HG03135 (cell line): ENCODE measurements around the gene LMBRD2.

ENCODE experiments used
- ATAC-seq: cut with Tn5 transposase; IDR thresholded peaks from one replicate; pipeline ENCODE4 v1.9.1; 2021; ENCODE audit warnings: mild to moderate bottlenecking, moderate library complexity; ENCODE audit not compliant: unreplicated experiment

Gene LMBRD2

DNA sequence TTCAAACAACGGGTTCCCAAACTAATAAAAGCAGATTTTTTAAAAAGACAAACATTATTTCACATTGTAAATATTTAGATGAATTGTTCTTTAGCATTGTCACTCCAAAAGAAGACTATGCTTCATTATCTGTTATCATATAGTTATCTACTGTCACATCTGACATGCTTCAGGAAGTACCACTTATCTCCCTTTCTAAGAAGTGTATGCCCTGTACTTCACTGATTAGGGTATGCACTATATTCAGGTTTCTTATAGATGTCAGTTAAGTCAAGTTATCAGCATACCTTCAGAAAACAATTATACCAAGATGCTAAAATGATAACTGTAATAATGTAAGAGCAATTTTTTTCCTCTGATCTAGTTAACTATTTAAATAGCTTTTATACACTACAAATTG lies 40.4 kb downstream of the LMBRD2 start:
- no peak for ATAC-seq

DNA sequence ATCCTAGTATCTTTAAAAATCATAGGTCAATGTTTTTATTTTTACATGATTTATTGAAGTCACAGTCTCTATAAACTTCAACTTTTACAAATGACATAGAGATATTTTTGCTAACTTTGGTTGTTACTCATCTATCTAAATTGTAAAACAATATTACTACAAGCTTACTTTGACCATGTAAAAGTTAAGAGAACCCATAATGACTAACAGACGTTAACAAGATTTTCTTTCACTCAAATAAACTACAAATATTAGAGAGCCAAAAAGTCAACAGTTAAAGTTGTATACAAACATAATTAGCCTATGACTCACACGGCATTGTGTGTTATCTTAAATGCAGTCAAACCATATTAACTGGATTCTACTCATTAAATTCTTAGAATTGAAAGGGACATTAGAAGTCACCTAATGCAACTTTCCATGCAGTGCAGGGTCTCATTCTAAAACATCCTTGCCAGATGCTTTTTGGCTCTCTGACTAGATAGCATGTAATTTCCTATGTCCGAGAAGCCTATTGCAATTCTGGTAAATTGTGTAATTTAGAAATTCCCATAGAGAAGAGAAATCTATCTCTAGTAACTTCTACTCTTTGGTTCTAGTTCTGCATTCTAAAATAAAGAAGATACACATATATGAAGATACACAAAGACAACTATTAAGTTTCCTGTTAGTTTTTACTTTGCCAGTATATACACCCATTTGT lies 42.8 kb downstream of the LMBRD2 start:
- ATAC-seq, result no peak

DNA sequence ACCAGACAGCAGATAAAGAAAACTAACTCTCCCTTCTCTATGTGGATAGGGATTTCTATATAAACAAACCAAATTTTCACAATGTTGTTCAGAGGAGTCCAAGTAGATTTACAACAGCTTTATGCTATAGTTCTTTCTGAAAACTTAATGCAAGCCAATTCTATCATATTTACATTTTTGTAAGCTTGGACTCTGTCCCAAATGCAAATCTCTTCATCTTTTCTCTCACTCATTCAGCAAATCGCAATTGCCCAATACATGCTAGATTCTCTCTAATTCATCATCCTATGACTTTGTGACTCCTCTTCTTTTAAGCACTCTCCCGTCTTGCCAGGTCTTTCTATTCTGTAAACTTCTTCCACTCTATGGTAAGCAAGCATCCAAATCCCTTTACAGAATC lies 45.9 kb downstream of the LMBRD2 start:
- no peak for ATAC-seq

GRCh38 chr5:36099748-36100147 lies 51.9 kb downstream of the LMBRD2 start:
- no peak for ATAC-seq

DNA sequence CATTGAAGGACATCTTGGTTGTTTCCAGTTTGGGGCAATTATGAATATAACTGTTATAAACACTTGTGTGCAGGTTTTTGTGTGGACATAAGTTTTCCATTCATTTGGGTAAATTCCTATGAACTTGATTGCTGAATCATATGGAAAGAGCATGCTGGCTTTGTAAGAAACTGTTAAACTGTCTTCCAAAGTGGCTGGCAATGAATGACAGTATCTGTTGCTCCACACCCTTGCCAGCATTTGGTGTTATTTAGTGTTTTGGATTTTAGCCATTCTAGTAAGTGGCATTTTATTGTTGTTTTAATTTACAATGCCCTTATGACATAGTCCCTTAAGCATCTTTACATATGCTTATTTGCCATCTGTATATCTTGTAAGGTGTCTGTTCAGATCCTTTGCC lies 55.2 kb downstream of the LMBRD2 start:
- ATAC-seq, result no peak

DNA sequence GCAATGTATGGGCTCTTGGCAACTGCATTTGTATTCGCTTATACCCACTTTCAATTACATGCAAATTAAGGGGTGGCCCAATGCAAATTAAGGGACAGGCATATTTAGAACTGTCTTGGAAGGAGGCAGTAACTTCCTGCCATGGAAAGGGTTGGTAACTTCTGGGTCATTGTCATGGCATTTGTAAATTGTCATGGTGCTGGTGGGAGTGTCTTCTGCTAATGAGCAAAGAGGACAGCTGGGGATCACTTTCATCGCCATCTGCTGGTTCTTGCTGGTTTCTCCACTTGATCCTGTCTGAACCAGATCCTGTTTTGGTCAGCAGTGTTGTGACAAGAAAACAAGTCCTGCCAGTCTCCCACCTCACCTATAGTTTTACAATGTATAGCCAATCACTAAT lies 61.7 kb downstream of the LMBRD2 start:
- peak; percentile 86 for ATAC-seq

DNA sequence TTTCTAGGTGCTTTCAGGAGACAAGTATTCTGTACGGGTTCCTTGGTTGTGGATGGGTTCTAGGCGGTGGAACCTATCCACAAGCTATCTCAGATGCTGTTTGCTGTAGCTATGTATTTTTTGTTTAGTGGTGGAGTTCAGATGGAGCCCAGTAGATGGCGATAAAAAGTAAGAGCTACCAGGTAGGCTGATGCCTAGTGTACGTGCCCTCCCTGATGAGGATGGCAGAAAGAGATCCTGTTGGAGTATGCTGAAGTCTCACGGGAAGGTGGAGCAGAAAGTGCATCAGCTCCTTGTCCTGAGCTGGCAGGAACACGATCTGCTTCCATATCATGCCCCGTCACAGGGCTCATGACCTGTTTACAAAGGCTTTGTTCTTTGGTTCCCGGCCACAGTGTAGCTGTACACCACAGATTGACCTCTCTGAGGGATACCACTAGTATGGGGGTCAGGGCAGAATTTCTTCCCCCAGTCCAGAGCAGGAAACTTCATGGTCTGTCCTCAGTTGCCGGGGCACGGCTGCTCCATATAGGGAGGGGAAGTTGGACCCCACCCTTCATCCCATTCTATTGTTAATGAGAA lies 72.4 kb downstream of the LMBRD2 start:
- peak; percentile 92 for ATAC-seq

- ATAC-seq, result no peak
These were observed 73.3 kb downstream of the LMBRD2 start for GRCh38 chr5:36078430-36078829.

DNA sequence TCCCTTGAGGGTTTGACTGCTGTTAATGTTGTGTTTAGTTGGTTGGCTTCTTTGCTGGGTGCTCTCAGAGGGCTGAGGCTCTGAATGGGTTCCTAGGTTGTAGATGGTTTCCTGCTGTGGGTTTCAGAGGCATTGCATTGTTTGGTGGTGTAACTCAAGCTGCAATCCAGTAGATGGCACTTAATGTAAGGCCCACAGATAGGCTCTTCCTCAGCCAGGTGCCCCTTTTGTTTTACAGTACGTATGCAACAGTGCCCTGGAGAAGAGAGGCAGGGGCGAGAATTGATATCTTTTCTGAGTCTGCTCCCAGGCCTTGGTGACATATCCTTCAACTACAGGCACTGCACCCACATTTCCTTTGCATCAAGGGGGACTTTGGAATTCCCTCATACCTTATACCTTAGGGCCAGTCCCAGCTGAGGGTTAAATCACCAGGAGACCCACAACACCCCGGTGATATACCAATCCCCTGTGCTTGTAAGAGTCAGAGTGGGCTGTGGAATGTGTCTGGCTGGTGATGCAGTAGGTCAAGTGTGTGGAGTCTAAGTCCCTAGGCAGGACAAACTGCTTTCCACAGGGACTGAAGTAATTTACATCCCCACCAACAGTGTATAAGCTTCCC lies 78.0 kb downstream of the LMBRD2 start:
- peak; percentile 69 for ATAC-seq

- no peak for ATAC-seq
These were observed 80.8 kb downstream of the LMBRD2 start for GRCh38 chr5:36070687-36071571.

DNA sequence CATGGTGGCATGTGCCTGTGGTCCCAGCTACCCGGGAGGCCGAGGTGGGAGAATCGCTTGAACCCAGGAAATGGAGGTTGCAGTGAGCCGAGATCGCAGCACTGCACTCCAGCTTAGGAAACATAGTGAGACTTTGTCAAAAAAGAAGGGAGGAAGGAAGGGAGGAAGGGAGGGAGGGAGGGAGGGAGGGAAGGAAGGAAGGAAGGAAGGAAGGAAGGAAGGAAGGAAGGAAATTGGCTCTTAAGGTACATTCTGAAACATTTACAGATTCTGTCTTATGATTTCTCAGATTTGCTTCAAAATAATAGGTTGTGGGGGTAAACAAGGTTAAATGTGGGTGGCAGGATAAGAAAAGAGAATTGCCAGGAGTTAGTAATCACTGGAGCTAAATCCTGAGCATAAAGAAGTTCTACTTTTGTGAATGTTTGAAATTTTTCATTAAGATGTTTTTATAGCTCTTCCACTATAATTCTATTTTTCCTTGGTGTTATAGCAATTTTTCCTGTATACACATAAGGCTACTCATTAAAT lies 82.9 kb downstream of the LMBRD2 start:
- ATAC-seq, result no peak

- ATAC-seq, result no peak
These were observed 85.0 kb downstream of the LMBRD2 start, which contains the start of gene UGT3A2 for GRCh38 chr5:36066540-36067210. TSS of gene UGT3A2 (minus strand) at chr5:36066882. CDS start at chr5:36066789, 93 bp downstream.

- no peak for ATAC-seq
These were observed 85.6 kb downstream of the LMBRD2 start for GRCh38 chr5:36066001-36066539.

GRCh38 chr5:36060420-36060887 lies 91.2 kb downstream of the LMBRD2 start:
- no peak for ATAC-seq

GRCh38 chr5:36059571-36060419 lies 91.9 kb downstream of the LMBRD2 start:
- no peak for ATAC-seq

DNA sequence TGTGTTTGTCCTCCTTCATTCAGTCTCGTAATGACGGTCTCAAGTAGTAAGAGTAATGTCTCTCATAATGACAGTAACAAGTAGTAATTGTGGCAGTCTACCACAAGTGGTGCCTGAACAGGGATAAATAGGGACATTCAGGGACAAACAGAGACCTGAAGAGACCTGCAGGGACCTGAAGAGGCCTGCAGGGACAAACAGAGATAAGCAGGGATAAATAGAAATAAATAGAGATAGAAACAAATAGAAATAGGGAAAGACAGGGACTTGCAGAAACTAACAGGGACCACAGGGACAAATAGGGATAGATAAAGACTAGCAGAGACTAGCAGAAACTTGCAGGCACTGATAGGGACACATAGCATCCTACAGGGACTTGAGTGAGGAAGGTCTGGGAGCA lies 92.9 kb downstream of the LMBRD2 start:
- no peak for ATAC-seq

DNA sequence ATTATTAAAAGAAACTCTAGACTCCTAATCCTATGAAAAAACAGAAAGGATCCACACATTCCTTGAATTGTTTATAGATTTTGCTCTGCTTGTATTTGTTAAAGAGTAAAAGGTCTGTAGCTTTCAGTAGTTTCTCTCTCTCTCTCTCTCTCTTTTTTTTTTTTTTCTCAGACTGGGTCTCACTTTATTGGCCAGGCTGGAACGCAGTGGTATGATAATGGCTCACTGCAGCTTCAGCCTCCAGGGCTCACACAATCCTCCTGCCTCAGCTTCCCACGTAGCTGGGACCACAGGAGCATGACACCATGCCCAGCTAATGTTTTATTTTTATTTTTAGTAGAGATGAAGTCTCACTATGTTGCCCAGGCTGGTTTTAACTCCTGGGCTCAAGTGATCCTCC lies 94.3 kb downstream of the LMBRD2 start:
- ATAC-seq, result no peak

GRCh38 chr5:36056422-36056821 lies 95.3 kb downstream of the LMBRD2 start:
- ATAC-seq, result no peak

DNA sequence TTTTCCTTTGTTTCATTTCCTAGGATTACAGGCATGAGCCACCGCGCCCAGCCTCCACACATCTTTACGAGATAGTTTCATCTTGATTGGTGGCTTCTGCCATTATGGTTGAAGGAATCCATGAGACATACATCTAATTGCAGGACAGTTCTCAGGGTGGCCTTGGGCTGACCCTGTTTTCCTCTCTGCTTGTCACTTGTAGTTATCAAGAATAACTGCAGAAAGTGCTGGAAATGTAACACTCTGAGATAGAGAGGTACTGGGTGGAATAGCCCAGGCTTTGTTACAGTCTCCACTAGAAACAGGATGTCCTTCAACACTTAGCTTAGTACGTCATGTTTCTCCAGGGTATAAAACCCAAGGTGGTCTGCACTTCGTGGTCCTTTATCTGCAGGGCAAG lies 95.7 kb downstream of the LMBRD2 start:
- no peak for ATAC-seq
